Upper lobe of left lung (tissue), 6 donors: ENCODE measurements around the gene PRR13. TPM values are rescaled to one million over a fixed set of nuclear protein-coding genes. Genes with fewer than 3 reads are reported as not detected.

Experiments
- ATAC-seq, 2 donors: fragments of 200-7000 bp; cut with Tn5 transposase; one replicate each; pipeline ENCODE4 v1.9.1; 2022; ENCODE audit warnings: mild to moderate bottlenecking in 2 of 2, moderate library complexity in 2 of 2; ENCODE audit not compliant: low FRiP score in 2 of 2
- DNase-seq, 2 donors: peaks; one replicate each; pipeline ENCODE4 v3.0.0-alpha.2; 2019 to 2020
- H3K27ac ChIP-seq, 4 donors: fragments of 200-600 bp; sonication (generic); one replicate each; pipeline ENCODE4 v1.5.1; 2016 to 2019
- H3K27me3 ChIP-seq, 4 donors: fragments of 200-600 bp; sonication (generic); one replicate each; pipeline ENCODE4 v1.5.1; 2017 to 2019
- H3K36me3 ChIP-seq, 4 donors: fragments of 200-600 bp; sonication (generic); one replicate each; pipeline ENCODE4 v1.5.1; 2016 to 2019
- H3K4me1 ChIP-seq, 4 donors: fragments of 200-600 bp; sonication (generic); one replicate each; pipeline ENCODE4 v1.5.1; 2018 to 2019
- H3K4me3 ChIP-seq, 4 donors: fragments of 200-600 bp; sonication (generic); one replicate each; pipeline ENCODE4 v1.5.1; 2017 to 2019; ENCODE audit warnings: mild to moderate bottlenecking in 2 of 4, moderate library complexity in 1 of 4
- H3K9me3 ChIP-seq, 4 donors: fragments of 200-600 bp; sonication (generic); one replicate each; pipeline ENCODE4 v1.5.1; 2018 to 2019
- CTCF ChIP-seq, 6 experiments: fragments of 450-650 bp in 4 of 6; fragments of 200-600 bp in 2 of 6; sonication (generic) in 2 of 6; IDR thresholded peaks; one replicate each; pipeline ENCODE4 v1.5.1; 2016 to 2019; ENCODE audit warnings: antibody characterized with exemption in 6 of 6
- EP300 ChIP-seq, 4 donors: sonication (generic); formaldehyde crosslinking; IDR thresholded peaks; one replicate each; pipeline ENCODE4 v1.5.1; 2017; ENCODE audit warnings: antibody characterized with exemption in 4 of 4, control low read depth in 2 of 4
- POLR2A ChIP-seq, 4 donors: fragments of 450-650 bp; IDR thresholded peaks; one replicate each; pipeline ENCODE4 v1.5.1; 2016 to 2017; ENCODE audit warnings: antibody characterized with exemption in 4 of 4, mild to moderate bottlenecking in 2 of 4
- POLR2AphosphoS5 ChIP-seq, 2 donors: sonication (generic); formaldehyde crosslinking; IDR thresholded peaks; one replicate each; pipeline ENCODE4 v1.5.1; 2017; ENCODE audit warnings: antibody characterized with exemption in 2 of 2
- WGBS, 2 donors: methylation state at CpG; one replicate each; pipeline ENCODE4 v1.1.5; 2017 to 2018; 5-methylcytosine and 5-hydroxymethylcytosine counted together
- total RNA-seq, 6 donors: library from RNA; depleted of rRNA in 4 of 6; stranded (reverse); fragments of >200 nt in 4 of 6; gene quantifications; one replicate each; pipeline versions ENCODE4 v1.1.0 to v1.2.1, GENCODE V29; 2016 to 2021
- donor health status: DM: no; HTN: no; CAD: no; lungs with moderate emphysema.
- donor health status: DM: no; HTN: yes; CAD: no; lungs with severe emphysema.

The PRR13 gene
- total RNA-seq, 6 donors from 2014 or later: 81.5 to 198 (median 105) TPM

- Histone ChIP-seq H3K4me1 (peaks cover 0 to 5% (median 4%) of the 10 kb centered on the region in 4 donors), H3K27ac (no peak overlapping the region), H3K9me3 (no peaks in the 10 kb centered on the region), H3K4me3 (no peak overlapping the region), H3K27me3 (no peaks in the 10 kb centered on the region), H3K36me3 (peaks cover 92 to 100% (median 100%) of the 10 kb centered on the region in 4 donors)
- no peak for DNase-seq
- TF ChIP-seq EP300 (IDR thresholded peaks at IDR 0.05): no peak
- no peak for TF ChIP-seq POLR2AphosphoS5 (IDR thresholded peaks at IDR 0.05)
- ATAC-seq: no peak
- WGBS, 2 donors: 62 to 72% methylated on average over 5 of the region's 5 CpGs
Observed at GRCh38 chr12:53463802-53464560, 22.4 kb downstream of the PRR13 start.

- Histone ChIP-seq H3K27ac (no peak overlapping the region), H3K36me3 (peaks cover 92 to 100% (median 100%) of the 10 kb centered on the region in 4 donors), H3K27me3 (no peaks in the 10 kb centered on the region), H3K4me1 (peaks cover 0 to 5% (median 4%) of the 10 kb centered on the region in 4 donors), H3K4me3 (no peak overlapping the region), H3K9me3 (no peaks in the 10 kb centered on the region)
- TF ChIP-seq POLR2A (IDR thresholded peaks at IDR 0.05) (no peak), CTCF (IDR thresholded peaks at IDR 0.05) (no peak), POLR2AphosphoS5 (IDR thresholded peaks at IDR 0.05) (no peak), EP300 (IDR thresholded peaks at IDR 0.05) (no peak)
- 92 to 94% methylated on average over 11 of the region's 11 CpGs for WGBS, 2 donors
- ATAC-seq: no peak
- DNase-seq: no peak
Observed at GRCh38 chr12:53464685-53465418, 23.3 kb downstream of the PRR13 start.

- Histone ChIP-seq H3K9me3 (no peaks in the 10 kb centered on the region), H3K4me1 (peaks cover 0 to 4% (median 4%) of the 10 kb centered on the region in 4 donors), H3K27me3 (no peaks in the 10 kb centered on the region), H3K4me3 (no peak overlapping the region), H3K27ac (no peak overlapping the region), H3K36me3 (peaks cover 89 to 100% (median 100%) of the 10 kb centered on the region in 4 donors)
- no peak for TF ChIP-seq CTCF (IDR thresholded peaks at IDR 0.05)
- no peak for TF ChIP-seq POLR2A (IDR thresholded peaks at IDR 0.05)
- TF ChIP-seq POLR2AphosphoS5 (IDR thresholded peaks at IDR 0.05): no peak
- TF ChIP-seq EP300 (IDR thresholded peaks at IDR 0.05): no peak
- WGBS, 2 donors: 72 to 79% methylated on average over 2 of the region's 2 CpGs
- DNase-seq: no peak
- no peak for ATAC-seq
Observed at GRCh38 chr12:53465679-53466078, 24.1 kb downstream of the PRR13 start.

GRCh38 chr12:53466640-53467039 is 25.1 kb downstream of the PRR13 start:
- DNase-seq (no peak), ATAC-seq (no peak)
- WGBS, 2 donors: 69 to 83% methylated on average over 4 of the region's 4 CpGs
- TF ChIP-seq EP300 (IDR thresholded peaks at IDR 0.05): no peak
- no peak for TF ChIP-seq POLR2A (IDR thresholded peaks at IDR 0.05)
- TF ChIP-seq POLR2AphosphoS5 (IDR thresholded peaks at IDR 0.05): no peak
- TF ChIP-seq CTCF (IDR thresholded peaks at IDR 0.05): no peak
- Histone ChIP-seq H3K36me3 (peaks cover 86 to 100% (median 100%) of the 10 kb centered on the region in 4 donors), H3K27me3 (no peaks in the 10 kb centered on the region), H3K9me3 (no peaks in the 10 kb centered on the region), H3K4me3 (no peak overlapping the region), H3K4me1 (peaks cover 2 to 4% (median 3%) of the 10 kb centered on the region in 4 donors), H3K27ac (no peak overlapping the region)

- peaks cover 86 to 100% (median 100%) of the 10 kb centered on the region in 4 donors for H3K36me3 ChIP-seq
- H3K4me1 ChIP-seq: peaks cover 4 to 8% (median 7%) of the 10 kb centered on the region in 4 donors
Observed at GRCh38 chr12:53467082-53467481, 25.5 kb downstream of the PRR13 start.

More at GRCh38 chr12:53467082-53467481, 25.5 kb downstream of the PRR13 start:
- H3K27me3 ChIP-seq: no peaks in the 10 kb centered on the region
- no peak overlapping the region for H3K27ac ChIP-seq
- TF ChIP-seq POLR2A (IDR thresholded peaks at IDR 0.05): no peak
- TF ChIP-seq EP300 (IDR thresholded peaks at IDR 0.05): no peak
- no peak for TF ChIP-seq CTCF (IDR thresholded peaks at IDR 0.05)
- no peak for TF ChIP-seq POLR2AphosphoS5 (IDR thresholded peaks at IDR 0.05)
- no peak for ATAC-seq
- WGBS, 2 donors: 79 to 83% methylated on average over 5 of the region's 5 CpGs
- no peak overlapping the region for H3K4me3 ChIP-seq
- no peak for DNase-seq
- no peaks in the 10 kb centered on the region for H3K9me3 ChIP-seq
